ENCODE results near the gene LSMEM2.
"Not testable (repeated sequence)": the region's sequence is repeated elsewhere in the genome, so short reads cannot be mapped to it uniquely, and the experiment has no call there.

GRCh38 chr3:50272538-50272910 lies 6.4 kb upstream of the LSMEM2 start:
- not testable (repeated sequence) for TF ChIP-seq CTCF, POLR2AphosphoS5, POLR2A (IDR thresholded peaks at IDR 0.05)
